ENCODE measurements around the gene ECM2. TPM values are rescaled to one million over a fixed set of nuclear protein-coding genes. Genes with fewer than 3 reads are reported as not detected.

The ECM2 gene
- total and polyA plus RNA-seq, 2 of the 8 experiments (the other 6 are each of a cell fraction or from before 2014, with no cell fraction given), result not detected

DNA sequence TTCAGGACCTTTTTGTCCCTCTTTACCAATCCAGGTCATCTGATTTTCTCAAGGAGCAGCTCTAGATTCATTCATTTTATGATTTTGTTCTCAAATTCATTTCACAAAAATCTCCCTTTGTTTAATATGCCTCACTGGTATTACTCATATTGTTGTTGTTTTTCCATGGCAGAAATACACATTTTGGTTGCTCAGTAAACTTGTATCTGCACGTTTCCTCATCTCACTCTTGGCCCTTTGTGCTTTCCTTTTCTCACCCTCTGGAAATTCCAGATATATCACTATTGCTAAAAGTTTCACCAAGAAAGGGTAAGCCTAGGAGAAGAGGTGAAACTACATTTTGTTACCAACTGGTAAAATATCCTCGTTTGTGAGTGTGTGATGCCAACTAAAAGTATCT lies 68.3 kb downstream of the ECM2 start:
- no peak overlapping the region for H3K9ac ChIP-seq (replicated peaks in 1 of 4; ENCODE audit: extremely low read depth in 1 of 4, low read depth in 3 of 4, low read length in 3 of 4)
- no peak overlapping the region for H3K27ac ChIP-seq (ENCODE audit: low read depth, low read length)
- H3K4me3 ChIP-seq (ENCODE audit: extremely low read depth in 1 of 4, insufficient read depth in 2 of 4, low read depth in 3 of 4, low read length in 4 of 4), result no peak overlapping the region
- H2BK12ac ChIP-seq (ENCODE audit: low read depth, low read length), result no peak overlapping the region
- no peak for FAIRE-seq
- no peak overlapping the region for H3K4ac ChIP-seq (replicated peaks; ENCODE audit: insufficient read length, low read depth, low read length)
- WGBS, 2 experiments (ENCODE audit: extremely low coverage in 1 of 2, insufficient coverage in 1 of 2, insufficient read length in 1 of 2, insufficient replicate concordance in 2 of 2, low coverage in 1 of 2, low lambda C conversion rate in 2 of 2, missing lambda C conversion rate in 1 of 2), result 80% methylated on average over 2 of the region's 2 CpGs; no CpG with 5 or more reads in 1 of the 2 experiments
- H3K4me2 ChIP-seq (ENCODE audit: insufficient read depth in 1 of 2, low read depth in 2 of 2, low read length in 2 of 2), result no peak overlapping the region
- H3K23ac ChIP-seq (ENCODE audit: insufficient read length), result no peak overlapping the region
- no peak overlapping the region for H3K18ac ChIP-seq (ENCODE audit: extremely low read depth, low read length)
- no peak overlapping the region for H2BK120ac ChIP-seq (replicated peaks; ENCODE audit: low read depth, low read length)
- no peak overlapping the region for H3K14ac ChIP-seq (ENCODE audit: insufficient read length)
- H3K79me1 ChIP-seq (ENCODE audit: low read depth, low read length), result no peaks in the 10 kb centered on the region
- H4K8ac ChIP-seq (ENCODE audit: extremely low read depth, insufficient read depth, low read length), result no peak overlapping the region
- H2BK5ac ChIP-seq (ENCODE audit: low read depth, low read length), result no peak overlapping the region
- ChIA-PET POLR2A (ENCODE audit: partially characterized antibody) (no interaction called here), CTCF (ENCODE audit: partially characterized antibody) (interaction anchor here (0.6 to 2.0 kb wide), 3 partner anchors 12 to 150 kb away, joined by 3 to 5 read pairs (median 5); no protein-coding TSS in a partner anchor)
- H3K4me1 ChIP-seq (replicated peaks in 1 of 4; ENCODE audit: control insufficient read depth in 3 of 4, insufficient read depth in 4 of 4, low read length in 3 of 4), result no peaks in the 10 kb centered on the region
- H2BK15ac ChIP-seq (ENCODE audit: low read length), result no peak overlapping the region
- no peak overlapping the region for H2BK20ac ChIP-seq (ENCODE audit: low read length)
- DNase-seq (ENCODE audit: low read depth in 1 of 2, low spot score in 2 of 2), result no peak
- H4K20me1 ChIP-seq (replicated peaks in 1 of 2; ENCODE audit: control insufficient read depth in 1 of 2, insufficient read depth in 2 of 2, low read length in 2 of 2), result no peaks in the 10 kb centered on the region
- no peaks in the 10 kb centered on the region for H3K79me2 ChIP-seq (ENCODE audit: control insufficient read depth in 1 of 2, insufficient read depth in 2 of 2, low read length in 2 of 2)
- no peaks in the 10 kb centered on the region for H3K27me3 ChIP-seq (replicated peaks in 1 of 4; ENCODE audit: control insufficient read depth in 3 of 4, extremely low read depth in 1 of 4, insufficient read depth in 3 of 4, low read length in 3 of 4)
- no peaks in the 10 kb centered on the region for H3K23me2 ChIP-seq (ENCODE audit: low read depth, low read length)
- H2AFZ ChIP-seq (ENCODE audit: low read length), result no peak overlapping the region
- no peak overlapping the region for H2AK5ac ChIP-seq (ENCODE audit: low read depth, low read length)
- H4K5ac ChIP-seq (ENCODE audit: insufficient read length, low read depth, low read length), result no peak overlapping the region
- H3K36me3 ChIP-seq (ENCODE audit: control insufficient read depth in 2 of 4, insufficient read depth in 4 of 4, low read length in 3 of 4), result no peaks in the 10 kb centered on the region
- H4K91ac ChIP-seq (replicated peaks; ENCODE audit: insufficient read length, low read length), result no peak overlapping the region
- no peaks in the 10 kb centered on the region for H3K9me3 ChIP-seq (ENCODE audit: insufficient read depth in 2 of 2, low read depth in 1 of 2, low read length in 1 of 2)
- no peak overlapping the region for H3K56ac ChIP-seq (replicated peaks; ENCODE audit: insufficient read length, low read depth, low read length)
- TF ChIP-seq BRCA1 (IDR thresholded peaks at IDR 0.05; ENCODE audit: low read depth, low read length), result no peak
